GM23338 (cell line): ENCODE results near the gene TOLLIP.

Source experiments
- CREB1 ChIP-seq: fragments of 250-450 bp; sonication (Bioruptor Pico); IDR thresholded peaks from 2 replicates; pipeline ENCODE4 v1.5.0; 2020; ENCODE audit warnings: low read depth, mild to moderate bottlenecking, moderate library complexity
- CTCF ChIP-seq, 2 experiments: fragments of 200-600 bp in 1 of 2; sonication (generic) in 1 of 2; conservative IDR thresholded peaks; 2 replicates each; pipeline versions ENCODE4 v1.5.1 to v1.6.1; 2016 to 2017; ENCODE audit warnings: antibody characterized with exemption in 2 of 2, low read depth in 2 of 2, mild to moderate bottlenecking in 2 of 2, moderate library complexity in 1 of 2
- ETS1 ChIP-seq: IDR thresholded peaks from 2 replicates; pipeline ENCODE4 v1.6.1; 2016; ENCODE audit warnings: antibody characterized with exemption
- EZH2 ChIP-seq: fragments of 200-600 bp; sonication (generic); IDR thresholded peaks from one replicate; pipeline ENCODE4 v1.8.0; 2017; ENCODE audit warnings: antibody characterized with exemption, mild to moderate bottlenecking, low read depth; ENCODE audit not compliant: unreplicated experiment
- EZH2phosphoT487 ChIP-seq: fragments of 200-600 bp; sonication (generic); IDR thresholded peaks from one replicate; pipeline ENCODE4 v1.8.1; 2018; ENCODE audit warnings: antibody characterized with exemption; ENCODE audit not compliant: unreplicated experiment
- JUNB ChIP-seq: IDR thresholded peaks from one replicate; pipeline ENCODE4 v1.6.1; 2016; ENCODE audit warnings: antibody characterized with exemption; ENCODE audit not compliant: unreplicated experiment
- NANOG ChIP-seq: IDR thresholded peaks from 2 replicates; pipeline ENCODE4 v1.6.1; 2016; ENCODE audit warnings: antibody characterized with exemption, borderline replicate concordance
- POLR2AphosphoS5 ChIP-seq: IDR thresholded peaks from 2 replicates; pipeline ENCODE4 v1.6.1; 2016; ENCODE audit warnings: antibody characterized with exemption, low read depth
- REST ChIP-seq: IDR thresholded peaks from one replicate; pipeline ENCODE4 v1.6.1; 2018; ENCODE audit warnings: antibody characterized with exemption; ENCODE audit not compliant: unreplicated experiment
- ZNF114 ChIP-seq: fragments of 250-450 bp; sonication (Bioruptor Pico); IDR thresholded peaks from 2 replicates; pipeline ENCODE4 v1.5.0; 2020; ENCODE audit warnings: mild to moderate bottlenecking, moderate library complexity
- TF ChIP-seq, protein P1 (sequence below): fragments of 250-450 bp; sonication (Bioruptor Pico); IDR thresholded peaks from 2 replicates; pipeline ENCODE4 v1.5.0; 2020; ENCODE audit warnings: mild to moderate bottlenecking, moderate library complexity

DNA sequence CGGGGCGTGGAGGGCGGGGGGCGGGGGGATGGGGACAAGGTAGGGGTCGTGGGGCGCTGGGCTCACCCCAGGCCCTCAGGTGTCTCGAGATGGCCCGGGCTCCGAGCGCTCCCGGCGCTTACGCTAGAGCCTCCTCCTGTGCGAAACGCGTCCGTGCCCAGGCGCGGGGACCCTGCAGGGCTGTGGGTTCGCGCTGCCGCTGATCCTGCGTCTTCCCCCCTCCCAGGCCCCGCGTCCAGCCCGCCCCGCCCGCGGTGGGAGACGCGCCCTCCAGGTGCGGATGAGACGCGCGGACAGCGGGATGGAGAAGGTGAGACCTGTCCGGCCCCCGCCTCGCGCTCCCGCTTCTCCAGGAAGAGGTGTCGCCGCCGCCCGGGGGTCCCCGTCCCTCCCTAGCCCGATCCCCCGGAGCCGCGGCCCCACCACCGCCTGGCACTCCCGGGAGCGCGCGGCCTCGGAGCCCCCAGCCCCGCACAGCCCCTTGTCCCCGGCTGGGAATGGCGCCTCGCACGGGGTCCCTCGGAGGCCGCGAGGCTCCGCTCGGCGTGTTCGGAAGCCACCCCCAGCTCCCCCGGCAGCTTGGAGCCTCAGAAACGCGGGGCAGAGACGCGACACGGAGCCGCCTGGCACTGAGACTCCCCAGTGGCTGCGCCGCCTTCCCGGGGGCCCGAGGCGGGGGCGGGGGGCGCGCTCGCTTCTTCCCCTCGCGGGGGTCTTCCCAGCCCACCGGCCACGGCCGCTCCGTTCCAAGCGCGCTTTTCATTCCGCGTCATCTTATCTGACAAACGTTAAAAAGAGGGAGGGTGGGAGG is 27.6 kb upstream of the TOLLIP start:
- no peak for TF ChIP-seq POLR2AphosphoS5
- no peak for TF ChIP-seq NANOG
- TF ChIP-seq CTCF (conservative IDR thresholded peaks at IDR 0.05; ENCODE audit: low read depth in 2 of 2) = no peak
- TF ChIP-seq EZH2 = no peak
- TF ChIP-seq JUNB = no peak
- TF ChIP-seq REST = no peak
- TF ChIP-seq EZH2phosphoT487 = no peak
- TF ChIP-seq CREB1 (CRISPR knock-in tag) = no peak
- TF ChIP-seq, protein P1, sequence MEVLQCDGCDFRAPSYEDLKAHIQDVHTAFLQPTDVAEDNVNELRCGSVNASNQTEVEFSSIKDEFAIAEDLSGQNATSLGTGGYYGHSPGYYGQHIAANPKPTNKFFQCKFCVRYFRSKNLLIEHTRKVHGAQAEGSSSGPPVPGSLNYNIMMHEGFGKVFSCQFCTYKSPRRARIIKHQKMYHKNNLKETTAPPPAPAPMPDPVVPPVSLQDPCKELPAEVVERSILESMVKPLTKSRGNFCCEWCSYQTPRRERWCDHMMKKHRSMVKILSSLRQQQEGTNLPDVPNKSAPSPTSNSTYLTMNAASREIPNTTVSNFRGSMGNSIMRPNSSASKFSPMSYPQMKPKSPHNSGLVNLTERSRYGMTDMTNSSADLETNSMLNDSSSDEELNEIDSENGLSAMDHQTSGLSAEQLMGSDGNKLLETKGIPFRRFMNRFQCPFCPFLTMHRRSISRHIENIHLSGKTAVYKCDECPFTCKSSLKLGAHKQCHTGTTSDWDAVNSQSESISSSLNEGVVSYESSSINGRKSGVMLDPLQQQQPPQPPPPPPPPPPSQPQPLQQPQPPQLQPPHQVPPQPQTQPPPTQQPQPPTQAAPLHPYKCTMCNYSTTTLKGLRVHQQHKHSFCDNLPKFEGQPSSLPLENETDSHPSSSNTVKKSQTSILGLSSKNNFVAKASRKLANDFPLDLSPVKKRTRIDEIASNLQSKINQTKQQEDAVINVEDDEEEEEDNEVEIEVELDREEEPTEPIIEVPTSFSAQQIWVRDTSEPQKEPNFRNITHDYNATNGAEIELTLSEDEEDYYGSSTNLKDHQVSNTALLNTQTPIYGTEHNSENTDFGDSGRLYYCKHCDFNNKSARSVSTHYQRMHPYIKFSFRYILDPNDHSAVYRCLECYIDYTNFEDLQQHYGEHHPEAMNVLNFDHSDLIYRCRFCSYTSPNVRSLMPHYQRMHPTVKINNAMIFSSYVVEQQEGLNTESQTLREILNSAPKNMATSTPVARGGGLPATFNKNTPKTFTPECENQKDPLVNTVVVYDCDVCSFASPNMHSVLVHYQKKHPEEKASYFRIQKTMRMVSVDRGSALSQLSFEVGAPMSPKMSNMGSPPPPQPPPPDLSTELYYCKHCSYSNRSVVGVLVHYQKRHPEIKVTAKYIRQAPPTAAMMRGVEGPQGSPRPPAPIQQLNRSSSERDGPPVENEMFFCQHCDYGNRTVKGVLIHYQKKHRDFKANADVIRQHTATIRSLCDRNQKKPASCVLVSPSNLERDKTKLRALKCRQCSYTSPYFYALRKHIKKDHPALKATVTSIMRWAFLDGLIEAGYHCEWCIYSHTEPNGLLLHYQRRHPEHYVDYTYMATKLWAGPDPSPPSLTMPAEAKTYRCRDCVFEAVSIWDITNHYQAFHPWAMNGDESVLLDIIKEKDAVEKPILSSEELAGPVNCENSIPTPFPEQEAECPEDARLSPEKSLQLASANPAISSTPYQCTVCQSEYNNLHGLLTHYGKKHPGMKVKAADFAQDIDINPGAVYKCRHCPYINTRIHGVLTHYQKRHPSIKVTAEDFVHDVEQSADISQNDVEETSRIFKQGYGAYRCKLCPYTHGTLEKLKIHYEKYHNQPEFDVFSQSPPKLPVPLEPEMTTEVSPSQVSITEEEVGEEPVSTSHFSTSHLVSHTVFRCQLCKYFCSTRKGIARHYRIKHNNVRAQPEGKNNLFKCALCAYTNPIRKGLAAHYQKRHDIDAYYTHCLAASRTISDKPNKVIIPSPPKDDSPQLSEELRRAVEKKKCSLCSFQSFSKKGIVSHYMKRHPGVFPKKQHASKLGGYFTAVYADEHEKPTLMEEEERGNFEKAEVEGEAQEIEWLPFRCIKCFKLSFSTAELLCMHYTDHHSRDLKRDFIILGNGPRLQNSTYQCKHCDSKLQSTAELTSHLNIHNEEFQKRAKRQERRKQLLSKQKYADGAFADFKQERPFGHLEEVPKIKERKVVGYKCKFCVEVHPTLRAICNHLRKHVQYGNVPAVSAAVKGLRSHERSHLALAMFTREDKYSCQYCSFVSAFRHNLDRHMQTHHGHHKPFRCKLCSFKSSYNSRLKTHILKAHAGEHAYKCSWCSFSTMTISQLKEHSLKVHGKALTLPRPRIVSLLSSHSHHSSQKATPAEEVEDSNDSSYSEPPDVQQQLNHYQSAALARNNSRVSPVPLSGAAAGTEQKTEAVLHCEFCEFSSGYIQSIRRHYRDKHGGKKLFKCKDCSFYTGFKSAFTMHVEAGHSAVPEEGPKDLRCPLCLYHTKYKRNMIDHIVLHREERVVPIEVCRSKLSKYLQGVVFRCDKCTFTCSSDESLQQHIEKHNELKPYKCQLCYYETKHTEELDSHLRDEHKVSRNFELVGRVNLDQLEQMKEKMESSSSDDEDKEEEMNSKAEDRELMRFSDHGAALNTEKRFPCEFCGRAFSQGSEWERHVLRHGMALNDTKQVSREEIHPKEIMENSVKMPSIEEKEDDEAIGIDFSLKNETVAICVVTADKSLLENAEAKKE (CRISPR knock-in tag) = no peak
- TF ChIP-seq ETS1 = no peak
- TF ChIP-seq ZNF114 (CRISPR knock-in tag) = no peak
